ENCODE data around the gene ECHDC3. TPM values are rescaled to one million over a fixed set of nuclear protein-coding genes. Genes with fewer than 3 reads are reported as not detected.

The ECHDC3 gene
- total RNA-seq, 4 donors from 2014 or later, result 138 to 577 (median 292) TPM

GRCh38 chr10:11741608-11742007 lies 574 bp upstream of the ECHDC3 start:
- ATAC-seq (ENCODE audit: low FRiP score), result no peak
- DNase-seq (ENCODE audit: low spot score), result no peak
- no peak for TF ChIP-seq CTCF (IDR thresholded peaks at IDR 0.05)

GRCh38 chr10:11742779-11743298 lies 657 bp downstream of the ECHDC3 start:
- ATAC-seq (ENCODE audit: low FRiP score) (peak; percentile 39), DNase-seq (ENCODE audit: low spot score) (no peak)
- no peak for TF ChIP-seq CTCF (IDR thresholded peaks at IDR 0.05)

- DNase-seq (ENCODE audit: low spot score) (no peak), ATAC-seq (ENCODE audit: low FRiP score) (peak; percentile 4)
- no peak for TF ChIP-seq CTCF (IDR thresholded peaks at IDR 0.05)
Observed at GRCh38 chr10:11743461-11744338, 1.5 kb downstream of the ECHDC3 start.

GRCh38 chr10:11745045-11745444 lies 2.9 kb downstream of the ECHDC3 start:
- no peak for TF ChIP-seq CTCF (IDR thresholded peaks at IDR 0.05)
- ATAC-seq (ENCODE audit: low FRiP score) (no peak), DNase-seq (ENCODE audit: low spot score) (no peak)

GRCh38 chr10:11746883-11747539 lies 4.8 kb downstream of the ECHDC3 start:
- TF ChIP-seq CTCF (IDR thresholded peaks at IDR 0.05), result no peak
- ATAC-seq (ENCODE audit: low FRiP score) (no peak), DNase-seq (ENCODE audit: low spot score) (no peak)

- DNase-seq (ENCODE audit: low spot score) (no peak), ATAC-seq (ENCODE audit: low FRiP score) (no peak)
- TF ChIP-seq CTCF (IDR thresholded peaks at IDR 0.05), result no peak
Observed at GRCh38 chr10:11748866-11749265, 6.7 kb downstream of the ECHDC3 start.
